Activated naive CD8-positive, alpha-beta T cell treated with anti-CD3 and anti-CD28 coated beads, Interleukin-2, amount 50 U/mL, for 16 hours (primary cell): Measurements from ENCODE around the gene RNFT1.
"Not testable (repeated sequence)": the region's sequence is repeated elsewhere in the genome, so short reads cannot be mapped to it uniquely, and the experiment has no call there.

ENCODE experiments used
- DNase-seq: peaks from one replicate; pipeline ENCODE4 v3.0.0-alpha.2; 2020; ENCODE audit warnings: low read depth, low spot score

Gene RNFT1

DNA sequence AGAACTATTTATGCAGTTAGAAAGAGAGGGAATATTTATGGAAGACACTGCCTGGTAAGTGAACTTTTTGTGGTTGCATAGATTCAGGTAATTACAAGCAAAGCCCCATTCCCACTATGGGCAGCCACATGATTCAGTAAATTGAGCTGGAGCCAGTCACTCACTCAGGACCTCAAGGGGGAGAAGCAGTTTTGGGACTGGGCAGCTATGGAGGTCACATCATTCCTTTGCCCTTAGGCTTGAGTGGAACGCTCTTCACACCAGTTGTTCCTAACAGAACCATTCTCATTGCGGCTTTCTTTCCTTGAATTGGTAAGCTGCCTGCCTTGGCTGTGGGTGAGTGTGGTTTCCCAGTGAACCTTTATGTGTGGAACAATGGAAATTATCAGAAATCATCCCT is 34.4 kb downstream of the RNFT1 start:
- not testable (repeated sequence) for DNase-seq

- not testable (repeated sequence) for DNase-seq
Measured at GRCh38 chr17:59920637-59921036, 43.9 kb downstream of the RNFT1 start.

GRCh38 chr17:59916446-59916845 is 48.1 kb downstream of the RNFT1 start:
- no peak for DNase-seq

DNA sequence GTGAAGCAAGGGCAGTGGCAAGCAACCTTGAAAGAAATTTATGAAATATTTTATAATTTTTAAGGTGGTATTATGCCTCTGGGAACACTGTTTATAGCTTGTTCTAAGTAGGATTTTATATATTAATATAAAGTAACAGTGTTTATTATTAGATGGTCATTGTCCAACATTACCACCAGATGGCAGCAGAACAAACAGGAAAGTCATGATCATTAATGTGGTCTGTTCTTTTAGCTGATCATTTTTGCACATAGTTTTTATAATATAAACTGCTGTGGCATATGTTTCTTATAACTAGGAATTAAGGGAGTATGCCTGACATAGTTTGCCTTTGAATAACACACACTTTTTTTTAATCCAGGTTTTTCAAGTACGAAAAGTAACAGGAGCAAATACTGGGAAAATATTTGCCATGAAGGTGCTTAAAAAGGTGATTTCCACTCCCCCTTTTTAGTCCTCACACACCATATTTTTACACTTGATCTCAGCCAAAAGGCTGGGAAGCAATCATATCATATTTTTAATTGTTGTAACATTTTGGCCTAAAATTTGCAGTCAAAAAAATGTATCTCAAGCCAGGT is 50.2 kb downstream of the RNFT1 start:
- no peak for DNase-seq

DNA sequence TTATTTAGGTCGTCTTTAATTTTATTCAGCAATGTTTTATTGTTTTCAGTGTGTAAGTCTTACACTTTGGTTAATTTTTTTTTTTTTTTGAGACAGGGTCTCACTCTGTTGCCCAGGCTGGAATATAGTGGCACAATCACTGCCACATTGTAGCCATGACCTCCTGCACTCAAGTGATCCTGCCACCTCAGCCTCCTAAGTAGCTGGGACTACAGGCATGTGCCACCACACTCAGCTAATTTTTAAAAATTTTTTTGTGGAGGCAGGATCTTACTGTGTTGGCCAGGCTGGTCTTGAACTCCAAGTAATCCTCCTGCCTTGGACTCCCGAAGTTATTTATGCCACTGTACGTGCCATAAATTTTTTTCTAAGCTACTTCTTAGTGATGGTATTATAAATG is 57.1 kb downstream of the RNFT1 start:
- no peak for DNase-seq

DNA sequence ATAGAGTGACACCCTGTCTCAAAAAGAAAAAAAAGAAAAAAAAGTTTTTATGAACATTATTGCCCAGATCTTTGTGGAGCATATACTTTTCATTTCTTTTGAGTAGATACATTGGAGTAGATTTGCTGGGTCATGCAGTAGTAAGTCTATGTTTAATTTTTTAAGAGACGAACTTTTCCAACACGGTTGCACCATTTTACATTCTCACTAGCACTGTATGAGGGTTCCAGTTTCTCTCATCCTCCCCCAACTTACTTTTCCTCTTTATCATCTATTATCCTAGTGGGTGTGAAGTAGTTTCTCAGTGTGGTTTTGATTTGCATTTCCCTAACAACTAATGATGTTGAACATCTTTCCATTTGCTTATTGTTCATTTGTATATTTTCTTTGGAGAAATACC is 61.1 kb downstream of the RNFT1 start:
- no peak for DNase-seq
